ENCODE results near the gene PCED1B. TPM values are rescaled to one million over a fixed set of nuclear protein-coding genes. Genes with fewer than 3 reads are reported as not detected.

The PCED1B gene
- total RNA-seq, 1 donor from 2014 or later = 3.1 TPM

DNA sequence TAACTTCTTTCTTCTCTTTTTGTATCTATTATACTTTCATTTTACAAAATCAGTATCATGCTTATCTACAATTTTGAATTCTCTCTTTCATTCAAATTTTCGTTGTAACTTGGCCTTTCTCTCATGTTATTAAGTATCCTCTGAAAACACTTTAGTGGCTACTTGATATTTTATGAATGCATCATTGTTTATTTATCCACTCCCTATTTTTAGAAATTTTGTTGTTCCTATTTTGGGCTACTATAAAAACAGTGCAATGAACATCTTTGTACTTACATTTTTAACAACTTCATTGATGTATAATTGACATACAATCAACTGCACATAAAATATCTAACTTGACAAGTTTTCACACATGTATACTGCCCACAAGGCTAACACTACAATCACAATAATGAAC, 44.3 kb downstream of the PCED1B start:
- no peak for DNase-seq (ENCODE audit: low spot score)
- no peaks in the 10 kb centered on the region for H3K36me3 Mint-ChIP-seq
- Histone ChIP-seq H3K27ac (no peak overlapping the region), H3K4me1 (no peaks in the 10 kb centered on the region), H3K9me3 (ENCODE audit: low read depth) (no peaks in the 10 kb centered on the region), H3K79me2 (ENCODE audit: low read depth) (no peaks in the 10 kb centered on the region), H3K27me3 (no peaks in the 10 kb centered on the region), H2AFZ (replicated peaks) (no peak overlapping the region), H3K4me2 (no peak overlapping the region), H3K4me3 (no peak overlapping the region), H4K20me1 (ENCODE audit: low read depth) (no peaks in the 10 kb centered on the region), H3K9ac (no peak overlapping the region), H3K36me3 (no peaks in the 10 kb centered on the region), H3F3A (ENCODE audit: low read depth) (no peaks in the 10 kb centered on the region)
- H3K27me3 Mint-ChIP-seq (ENCODE audit: insufficient read depth, low read depth) = no peaks in the 10 kb centered on the region
- no peak for TF ChIP-seq EZH2phosphoT487 (IDR thresholded peaks at IDR 0.05)
- TF ChIP-seq, protein P1, sequence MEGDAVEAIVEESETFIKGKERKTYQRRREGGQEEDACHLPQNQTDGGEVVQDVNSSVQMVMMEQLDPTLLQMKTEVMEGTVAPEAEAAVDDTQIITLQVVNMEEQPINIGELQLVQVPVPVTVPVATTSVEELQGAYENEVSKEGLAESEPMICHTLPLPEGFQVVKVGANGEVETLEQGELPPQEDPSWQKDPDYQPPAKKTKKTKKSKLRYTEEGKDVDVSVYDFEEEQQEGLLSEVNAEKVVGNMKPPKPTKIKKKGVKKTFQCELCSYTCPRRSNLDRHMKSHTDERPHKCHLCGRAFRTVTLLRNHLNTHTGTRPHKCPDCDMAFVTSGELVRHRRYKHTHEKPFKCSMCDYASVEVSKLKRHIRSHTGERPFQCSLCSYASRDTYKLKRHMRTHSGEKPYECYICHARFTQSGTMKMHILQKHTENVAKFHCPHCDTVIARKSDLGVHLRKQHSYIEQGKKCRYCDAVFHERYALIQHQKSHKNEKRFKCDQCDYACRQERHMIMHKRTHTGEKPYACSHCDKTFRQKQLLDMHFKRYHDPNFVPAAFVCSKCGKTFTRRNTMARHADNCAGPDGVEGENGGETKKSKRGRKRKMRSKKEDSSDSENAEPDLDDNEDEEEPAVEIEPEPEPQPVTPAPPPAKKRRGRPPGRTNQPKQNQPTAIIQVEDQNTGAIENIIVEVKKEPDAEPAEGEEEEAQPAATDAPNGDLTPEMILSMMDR (IDR thresholded peaks at IDR 0.05) = no peak
- TF ChIP-seq EZH2 (IDR thresholded peaks at IDR 0.05) = no peak
- no peaks in the 10 kb centered on the region for H3K4me1 Mint-ChIP-seq
- no peaks in the 10 kb centered on the region for H3K9me3 Mint-ChIP-seq
- H3K27ac Mint-ChIP-seq = no peak overlapping the region
- no peak overlapping the region for H3K4me3 Mint-ChIP-seq

DNA sequence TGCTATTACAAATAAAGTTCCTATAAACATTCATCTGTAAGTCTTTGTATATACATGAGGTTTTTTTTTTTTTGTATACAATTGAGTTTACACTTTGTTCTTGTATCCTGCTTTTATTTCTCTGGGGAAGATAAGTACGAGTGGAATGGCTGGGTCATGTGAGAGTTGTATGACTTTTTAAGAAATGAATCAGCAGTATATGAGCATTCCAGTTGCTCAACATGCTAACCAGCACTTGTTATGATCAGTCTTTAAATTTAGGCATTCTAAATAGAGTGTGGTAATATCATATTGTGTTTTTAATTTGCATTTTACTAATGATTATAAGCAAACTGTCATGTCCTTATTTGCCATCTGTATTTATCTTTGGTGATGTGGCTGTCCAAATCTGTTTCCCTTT, 45.0 kb downstream of the PCED1B start:
- Histone ChIP-seq H3K4me2 (no peak overlapping the region), H3K9ac (no peak overlapping the region), H2AFZ (replicated peaks) (no peak overlapping the region), H3K36me3 (no peaks in the 10 kb centered on the region), H4K20me1 (ENCODE audit: low read depth) (no peaks in the 10 kb centered on the region), H3K4me3 (no peak overlapping the region), H3K79me2 (ENCODE audit: low read depth) (no peaks in the 10 kb centered on the region), H3F3A (ENCODE audit: low read depth) (no peaks in the 10 kb centered on the region), H3K9me3 (ENCODE audit: low read depth) (no peaks in the 10 kb centered on the region), H3K27ac (no peak overlapping the region), H3K4me1 (no peaks in the 10 kb centered on the region), H3K27me3 (no peaks in the 10 kb centered on the region)
- Mint-ChIP-seq H3K27ac (no peak overlapping the region), H3K27me3 (ENCODE audit: insufficient read depth, low read depth) (no peaks in the 10 kb centered on the region), H3K4me1 (no peaks in the 10 kb centered on the region), H3K4me3 (no peak overlapping the region), H3K9me3 (no peaks in the 10 kb centered on the region), H3K36me3 (no peaks in the 10 kb centered on the region)
- no peak for TF ChIP-seq EZH2 (IDR thresholded peaks at IDR 0.05)
- no peak for TF ChIP-seq EZH2phosphoT487 (IDR thresholded peaks at IDR 0.05)
- TF ChIP-seq, protein P1 (IDR thresholded peaks at IDR 0.05) = no peak
- DNase-seq (ENCODE audit: low spot score) = no peak

DNA sequence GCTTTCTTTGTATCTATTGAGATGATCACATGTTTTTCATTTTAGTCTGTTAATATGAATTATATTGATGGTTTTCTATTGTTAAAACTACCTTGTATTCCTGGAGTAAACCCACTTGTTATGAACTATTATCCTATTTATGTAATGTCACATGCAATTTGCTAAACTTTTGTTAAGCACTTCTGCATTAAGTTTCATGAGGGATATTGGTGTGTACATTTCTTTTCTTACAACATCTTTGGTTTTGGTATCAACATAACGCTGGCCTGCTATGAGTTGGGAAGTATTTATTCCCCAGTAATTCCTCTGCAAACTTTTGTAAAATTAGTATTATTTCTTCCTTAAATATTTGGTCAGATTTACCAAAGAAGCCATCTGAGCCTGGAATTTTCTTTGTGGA, 46.8 kb downstream of the PCED1B start:
- H2AFZ ChIP-seq (replicated peaks) = no peak overlapping the region
- no peak overlapping the region for H3K4me2 ChIP-seq
- Mint-ChIP-seq H3K9me3 (no peaks in the 10 kb centered on the region), H3K4me1 (no peaks in the 10 kb centered on the region), H3K4me3 (no peak overlapping the region), H3K36me3 (no peaks in the 10 kb centered on the region), H3K27ac (no peak overlapping the region), H3K27me3 (ENCODE audit: insufficient read depth, low read depth) (no peaks in the 10 kb centered on the region)
- no peak overlapping the region for H3K4me3 ChIP-seq
- no peaks in the 10 kb centered on the region for H3K4me1 ChIP-seq
- H3K36me3 ChIP-seq = no peaks in the 10 kb centered on the region
- H3K79me2 ChIP-seq (ENCODE audit: low read depth) = no peaks in the 10 kb centered on the region
- TF ChIP-seq EZH2phosphoT487 (IDR thresholded peaks at IDR 0.05) = no peak
- TF ChIP-seq, protein P1 (IDR thresholded peaks at IDR 0.05) = no peak
- TF ChIP-seq EZH2 (IDR thresholded peaks at IDR 0.05) = no peak
- H3K27me3 ChIP-seq = no peaks in the 10 kb centered on the region
- no peak overlapping the region for H3K27ac ChIP-seq
- no peaks in the 10 kb centered on the region for H3F3A ChIP-seq (ENCODE audit: low read depth)
- DNase-seq (ENCODE audit: low spot score) = no peak
- H3K9me3 ChIP-seq (ENCODE audit: low read depth) = no peaks in the 10 kb centered on the region
- H3K9ac ChIP-seq = no peak overlapping the region
- H4K20me1 ChIP-seq (ENCODE audit: low read depth) = no peaks in the 10 kb centered on the region

All from neural progenitor cell (in vitro differentiated cells).